Choroid plexus epithelial cell (primary cell): Measurements from ENCODE around the gene STON1.
"Not testable (repeated sequence)": the region's sequence is repeated elsewhere in the genome, so short reads cannot be mapped to it uniquely, and the experiment has no call there.

ENCODE experiments used
- DNase-seq: peaks from one replicate; pipeline ENCODE4 v3.0.0-alpha.2; 2010; ENCODE audit warnings: low read depth
- H3K4me3 ChIP-seq: 2 replicates; pipeline ENCODE4 v1.5.1; 2011; ENCODE audit warnings: low read depth, mild to moderate bottlenecking, control low read depth, low read length, moderate library complexity
- CTCF ChIP-seq: conservative IDR thresholded peaks from 2 replicates; pipeline ENCODE4 v1.5.1; 2011; ENCODE audit warnings: low read depth, mild to moderate bottlenecking, control low read depth, inconsistent platforms, low read length, moderate library complexity

STON1 gene

GRCh38 chr2:48600204-48600813, 70.4 kb downstream of the STON1 start:
- peak; percentile 64 for DNase-seq
- H3K4me3 ChIP-seq: no peak overlapping the region
- TF ChIP-seq CTCF: peak; percentile 80

DNA sequence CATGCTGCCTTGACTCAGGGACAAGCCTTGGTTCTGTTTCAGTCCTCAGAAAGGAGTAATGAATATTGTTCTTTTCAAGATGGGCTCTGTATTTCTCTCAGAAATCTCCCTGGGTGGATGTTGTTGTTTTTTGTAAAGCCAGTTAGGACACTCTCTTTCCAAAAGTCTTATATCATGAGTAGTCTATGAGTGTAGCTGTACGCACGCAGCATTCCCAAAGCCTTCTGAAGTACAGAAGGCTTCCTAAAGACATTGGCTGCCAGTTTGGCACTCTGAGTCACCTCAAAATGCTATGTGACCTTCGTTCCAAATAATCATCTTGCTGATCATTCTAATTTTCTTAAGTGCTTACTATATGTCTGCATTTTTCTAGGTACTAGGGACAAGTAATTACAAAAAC, 71.0 kb downstream of the STON1 start:
- peak; percentile 27 for DNase-seq
- no peak overlapping the region for H3K4me3 ChIP-seq
- TF ChIP-seq CTCF: no peak

DNA sequence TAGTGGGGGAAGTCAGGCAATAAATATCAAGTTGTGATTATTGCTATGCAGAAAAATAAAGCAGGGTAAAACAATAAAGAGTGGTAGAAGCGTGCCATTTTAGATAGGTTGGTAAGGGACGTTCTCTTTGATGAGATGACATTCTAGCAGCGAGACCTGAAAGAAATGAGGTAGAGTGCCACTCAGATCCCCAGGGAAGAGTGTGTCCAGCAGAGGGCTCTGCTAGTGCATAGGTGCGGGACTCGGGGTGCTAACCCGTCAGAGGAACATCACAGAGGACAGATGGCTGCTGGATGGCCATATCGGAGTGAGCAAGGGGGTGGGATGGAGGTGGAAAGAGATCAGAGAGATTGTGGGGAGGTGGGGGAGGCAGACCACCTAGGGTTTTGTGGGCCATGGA, 71.4 kb downstream of the STON1 start:
- peak; percentile 74 for TF ChIP-seq CTCF
- DNase-seq: peak; percentile 43
- H3K4me3 ChIP-seq: no peak overlapping the region

DNA sequence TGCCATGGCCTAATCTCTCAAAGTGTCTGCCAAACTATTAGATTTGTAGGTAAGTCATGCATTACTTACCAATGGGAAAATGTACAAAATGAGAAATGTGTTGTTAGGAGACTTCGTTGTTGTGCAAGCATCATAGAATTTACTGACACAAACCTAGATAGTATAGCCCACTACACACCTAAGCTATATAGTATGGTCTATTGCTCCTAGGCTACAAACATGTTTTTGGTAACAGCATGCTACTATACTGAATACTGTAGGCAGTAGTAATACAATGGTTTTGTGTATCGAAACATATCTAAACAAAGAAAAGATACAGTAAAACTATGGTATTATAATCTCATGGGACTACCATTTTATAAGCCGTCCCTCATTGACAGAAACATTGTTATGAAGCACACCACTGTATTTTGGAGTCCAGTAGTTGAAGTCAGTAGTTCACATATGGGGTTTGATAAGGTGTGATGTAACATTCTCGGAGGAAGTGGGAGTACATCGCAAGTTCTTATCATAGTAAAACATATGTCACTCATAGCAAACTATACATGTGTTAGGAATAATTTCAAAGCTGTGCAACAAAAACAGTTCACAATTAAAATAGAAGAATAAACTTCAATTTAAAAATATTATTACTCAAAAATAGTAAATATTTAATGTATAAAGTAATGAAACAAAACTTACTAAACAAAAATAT, 75.7 kb downstream of the STON1 start:
- no peak for DNase-seq
- TF ChIP-seq CTCF: no peak
- no peak overlapping the region for H3K4me3 ChIP-seq

- no peak for DNase-seq
- no peak for TF ChIP-seq CTCF
- H3K4me3 ChIP-seq: no peak overlapping the region
These were observed 77.5 kb downstream of the STON1 start for GRCh38 chr2:48607307-48608014.

DNA sequence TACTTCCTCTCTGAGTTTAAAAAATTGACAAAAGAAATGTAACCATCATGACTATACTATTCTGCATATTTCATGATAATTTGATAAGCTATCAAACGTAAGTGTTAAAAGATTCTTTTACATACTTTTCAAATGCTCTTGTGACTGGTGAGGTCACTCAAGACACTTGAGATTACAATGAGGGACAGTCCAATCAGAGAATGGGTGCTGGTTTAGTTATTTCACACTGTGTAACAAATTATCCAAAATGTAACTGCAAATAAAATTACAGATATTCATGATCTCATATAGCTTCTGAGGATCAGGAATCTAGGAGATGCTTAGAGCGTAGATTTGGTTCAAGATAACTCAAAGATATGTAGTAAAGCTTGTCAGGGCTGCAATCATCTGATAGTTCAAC, 83.3 kb downstream of the STON1 start:
- DNase-seq: no peak
- no peak overlapping the region for H3K4me3 ChIP-seq
- no peak for TF ChIP-seq CTCF

- H3K4me3 ChIP-seq, DNase-seq: not testable (repeated sequence)
These were observed 84.6 kb downstream of the STON1 start for GRCh38 chr2:48614581-48614980.
